ENCODE measurements around the gene TOP2A. TPM values are rescaled to one million over a fixed set of nuclear protein-coding genes. Genes with fewer than 3 reads are reported as not detected.

Gene TOP2A
- total RNA-seq, 2 experiments from 2014 or later = 310 to 347 TPM

- Mint-ChIP-seq H3K4me3 (no peak overlapping the region), H3K27ac (no peak overlapping the region), H3K9me3 (ENCODE audit: low read depth) (no peaks in the 10 kb centered on the region), H3K36me3 (no peaks in the 10 kb centered on the region), H3K27me3 (peaks cover 12% of the 10 kb centered on the region), H3K4me1 (peaks cover 16% of the 10 kb centered on the region)
- CTCF ChIA-PET = interaction anchor here (1.2 to 14.7 kb wide), 6 partner anchors 12 to 169 kb away, joined by 3 to 218 read pairs (median 6); no protein-coding TSS in a partner anchor
- ATAC-seq = no peak
- no peak for DNase-seq
Measured at GRCh38 chr17:40366076-40366860, 51.4 kb downstream of the TOP2A start.

GRCh38 chr17:40364906-40365305 is 52.8 kb downstream of the TOP2A start:
- CTCF ChIA-PET = interaction anchor here (0.9 to 14.7 kb wide), 12 partner anchors 10 to 195 kb away, joined by 3 to 218 read pairs (median 4); no protein-coding TSS in a partner anchor
- H3K4me1 Mint-ChIP-seq = peaks cover 14% of the 10 kb centered on the region
- peaks cover 23% of the 10 kb centered on the region for H3K27me3 Mint-ChIP-seq
- H3K9me3 Mint-ChIP-seq (ENCODE audit: low read depth) = no peaks in the 10 kb centered on the region
- no peak for ATAC-seq
- no peak overlapping the region for H3K27ac Mint-ChIP-seq
- DNase-seq = no peak
- no peak overlapping the region for H3K4me3 Mint-ChIP-seq
- no peaks in the 10 kb centered on the region for H3K36me3 Mint-ChIP-seq

- no peak for ATAC-seq
- CTCF ChIA-PET = interaction anchor here (0.9 to 14.7 kb wide), 14 partner anchors 10 to 195 kb away, joined by 3 to 218 read pairs (median 4); partner anchors contain the start of genes IGFBP4 and TOP2A
Measured at GRCh38 chr17:40364121-40364861, 53.4 kb downstream of the TOP2A start, which contains the start of gene GJD3. Gene GJD3 (minus strand): TSS chr17:40364737. CDS start chr17:40363815, 922 bp downstream.

GRCh38 chr17:40363111-40363827 is 54.4 kb downstream of the TOP2A start:
- Mint-ChIP-seq H3K27me3 (peaks cover 31% of the 10 kb centered on the region), H3K36me3 (no peaks in the 10 kb centered on the region), H3K27ac (no peak overlapping the region), H3K4me3 (peak overlapping the region; percentile 68), H3K4me1 (peaks cover 16% of the 10 kb centered on the region), H3K9me3 (ENCODE audit: low read depth) (no peaks in the 10 kb centered on the region)
- CTCF ChIA-PET = interaction anchor here (0.7 to 14.7 kb wide), 28 partner anchors 10 to 263 kb away, joined by 3 to 433 read pairs (median 5); partner anchors contain the start of genes CDC6, IGFBP4, RARA and TOP2A
- DNase-seq = no peak
- ATAC-seq = peak; percentile 54

More at GRCh38 chr17:40364121-40364861, 53.4 kb downstream of the TOP2A start, which contains the start of gene GJD3:
- DNase-seq = no peak
- H3K4me1 Mint-ChIP-seq = peaks cover 14% of the 10 kb centered on the region
- H3K9me3 Mint-ChIP-seq (ENCODE audit: low read depth) = no peaks in the 10 kb centered on the region
- H3K4me3 Mint-ChIP-seq = peak within 1 kb of the TSS; percentile 68
- no peak within 1 kb of the TSS for H3K27ac Mint-ChIP-seq
- peaks cover 25% of the 10 kb centered on the region for H3K27me3 Mint-ChIP-seq
- no peaks in the 10 kb centered on the region for H3K36me3 Mint-ChIP-seq

- H3K9me3 Mint-ChIP-seq (ENCODE audit: low read depth) = no peaks in the 10 kb centered on the region
- H3K27me3 Mint-ChIP-seq = peaks cover 31% of the 10 kb centered on the region
- CTCF ChIA-PET = interaction anchor here (0.5 to 14.7 kb wide), 31 partner anchors 11 to 264 kb away, joined by 3 to 433 read pairs (median 4); partner anchors contain the start of genes CDC6, IGFBP4, RARA and TOP2A
- peak; percentile 90 for DNase-seq
- peak; percentile 90 for ATAC-seq
- peaks cover 16% of the 10 kb centered on the region for H3K4me1 Mint-ChIP-seq
- H3K36me3 Mint-ChIP-seq = no peaks in the 10 kb centered on the region
- H3K27ac Mint-ChIP-seq = no peak overlapping the region
- peak overlapping the region; percentile 68 for H3K4me3 Mint-ChIP-seq
Measured at GRCh38 chr17:40362696-40363110, 55.0 kb downstream of the TOP2A start.

- ATAC-seq (peak; percentile 7), DNase-seq (no peak)
- Mint-ChIP-seq H3K4me3 (peak overlapping the region; percentile 41), H3K36me3 (no peaks in the 10 kb centered on the region), H3K27ac (no peak overlapping the region), H3K4me1 (peaks cover 16% of the 10 kb centered on the region), H3K9me3 (ENCODE audit: low read depth) (no peaks in the 10 kb centered on the region), H3K27me3 (peaks cover 31% of the 10 kb centered on the region)
- CTCF ChIA-PET = interaction anchor here (0.5 to 14.7 kb wide), 33 partner anchors 10 to 431 kb away, joined by 3 to 433 read pairs (median 4); partner anchors contain the start of genes CDC6, IGFBP4, RARA and TOP2A
Measured at GRCh38 chr17:40361925-40362695, 55.6 kb downstream of the TOP2A start.

- Mint-ChIP-seq H3K9me3 (ENCODE audit: low read depth) (no peaks in the 10 kb centered on the region), H3K4me3 (no peak overlapping the region), H3K27ac (no peak overlapping the region), H3K4me1 (peaks cover 16% of the 10 kb centered on the region), H3K36me3 (no peaks in the 10 kb centered on the region), H3K27me3 (peaks cover 31% of the 10 kb centered on the region)
- CTCF ChIA-PET = interaction anchor here (1.0 to 14.7 kb wide), 11 partner anchors 9 to 199 kb away, joined by 3 to 433 read pairs (median 8); partner anchors contain the start of genes CDC6, IGFBP4, RARA and TOP2A
- DNase-seq (no peak), ATAC-seq (no peak)
Measured at GRCh38 chr17:40361063-40361924, 56.4 kb downstream of the TOP2A start.

- CTCF ChIA-PET = interaction anchor here (1.3 to 14.7 kb wide), 5 partner anchors 16 to 200 kb away, joined by 3 to 433 read pairs (median 8); partner anchors contain the start of genes CDC6 and RARA
Measured at GRCh38 chr17:40360091-40360490, 57.6 kb downstream of the TOP2A start.

GRCh38 chr17:40358323-40359038 is 59.2 kb downstream of the TOP2A start:
- CTCF ChIA-PET = interaction anchor here (0.7 to 14.7 kb wide), 29 partner anchors 11 to 249 kb away, joined by 3 to 433 read pairs (median 3); partner anchors contain the start of genes CDC6 and RARA
- Mint-ChIP-seq H3K9me3 (ENCODE audit: low read depth) (no peaks in the 10 kb centered on the region), H3K27me3 (peaks cover 26% of the 10 kb centered on the region), H3K27ac (peak overlapping the region; percentile 36), H3K36me3 (peaks cover 5% of the 10 kb centered on the region), H3K4me3 (no peak overlapping the region), H3K4me1 (peaks cover 13% of the 10 kb centered on the region)
- DNase-seq = peak; percentile 92
- ATAC-seq = peak; percentile 61

More at GRCh38 chr17:40360091-40360490, 57.6 kb downstream of the TOP2A start:
- H3K4me1 Mint-ChIP-seq = peaks cover 16% of the 10 kb centered on the region
- H3K27me3 Mint-ChIP-seq = peaks cover 31% of the 10 kb centered on the region
- H3K36me3 Mint-ChIP-seq = peaks cover 2% of the 10 kb centered on the region
- H3K9me3 Mint-ChIP-seq (ENCODE audit: low read depth) = no peaks in the 10 kb centered on the region
- no peak for ATAC-seq
- no peak overlapping the region for H3K4me3 Mint-ChIP-seq
- H3K27ac Mint-ChIP-seq = no peak overlapping the region
- no peak for DNase-seq

- H3K4me3 Mint-ChIP-seq = no peak overlapping the region
- H3K27me3 Mint-ChIP-seq = peaks cover 25% of the 10 kb centered on the region
- H3K27ac Mint-ChIP-seq = no peak overlapping the region
- DNase-seq (no peak), ATAC-seq (no peak)
- CTCF ChIA-PET = interaction anchor here (0.6 to 14.7 kb wide), 23 partner anchors 10 to 202 kb away, joined by 3 to 433 read pairs (median 4); partner anchors contain the start of genes CDC6 and RARA
- peaks cover 16% of the 10 kb centered on the region for H3K4me1 Mint-ChIP-seq
- H3K9me3 Mint-ChIP-seq (ENCODE audit: low read depth) = no peaks in the 10 kb centered on the region
- peaks cover 9% of the 10 kb centered on the region for H3K36me3 Mint-ChIP-seq
Measured at GRCh38 chr17:40356990-40357881, 60.5 kb downstream of the TOP2A start.

Data from activated CD8-positive, alpha-beta memory T cell treated with anti-CD3 and anti-CD28 coated beads, Interleukin-2, amount 10 ng/mL, durations not matched to agents 7 days and 5 days (primary cell).